Liver (tissue), 3 donors: ENCODE results near the gene PCED1B.

ENCODE experiments used
- EGR1 ChIP-seq, 2 donors: IDR thresholded peaks; 2 replicates each; pipeline ENCODE4 v1.6.1; 2016 to 2018; ENCODE audit warnings: antibody characterized with exemption in 2 of 2, low read depth in 2 of 2
- FOXA1 ChIP-seq: IDR thresholded peaks from 2 replicates; pipeline ENCODE4 v1.6.1; 2016; ENCODE audit warnings: antibody characterized with exemption
- FOXA2 ChIP-seq: IDR thresholded peaks from 2 replicates; pipeline ENCODE4 v1.6.1; 2016; ENCODE audit warnings: antibody characterized with exemption
- GABPA ChIP-seq, 2 donors: IDR thresholded peaks in 1 of 2; conservative IDR thresholded peaks in 1 of 2; 2 replicates each; pipeline ENCODE4 v1.6.1; 2016; ENCODE audit warnings: antibody characterized with exemption in 2 of 2, mild to moderate bottlenecking in 1 of 2, moderate library complexity in 1 of 2
- HNF4G ChIP-seq: IDR thresholded peaks from 2 replicates; pipeline ENCODE4 v1.6.1; 2016; ENCODE audit warnings: antibody characterized with exemption
- JUND ChIP-seq, 2 donors: IDR thresholded peaks; 2 replicates each; pipeline ENCODE4 v1.6.1; 2016; ENCODE audit warnings: antibody characterized with exemption in 2 of 2
- NR2F2 ChIP-seq: IDR thresholded peaks from 2 replicates; pipeline ENCODE4 v1.6.1; 2016; ENCODE audit warnings: antibody characterized with exemption
- RAD21 ChIP-seq, 2 donors: IDR thresholded peaks; 2 replicates each; pipeline ENCODE4 v1.6.1; 2016; ENCODE audit warnings: antibody characterized with exemption in 2 of 2, mild to moderate bottlenecking in 2 of 2
- SP1 ChIP-seq: IDR thresholded peaks from 2 replicates; pipeline ENCODE4 v1.6.1; 2018; ENCODE audit warnings: antibody characterized with exemption, mild to moderate bottlenecking
- YY1 ChIP-seq: IDR thresholded peaks from 2 replicates; pipeline ENCODE4 v1.6.1; 2016; ENCODE audit warnings: antibody characterized with exemption, mild to moderate bottlenecking
- ZBTB33 ChIP-seq: IDR thresholded peaks from 2 replicates; pipeline ENCODE4 v1.6.1; 2016; ENCODE audit warnings: antibody characterized with exemption
- TF ChIP-seq, protein P1 (sequence below): IDR thresholded peaks from 2 replicates; pipeline ENCODE4 v1.6.1; 2016; ENCODE audit warnings: antibody characterized with exemption, mild to moderate bottlenecking
- TF ChIP-seq, protein P2 (sequence below): fragments of 150-350 bp; IDR thresholded peaks from 2 replicates; pipeline ENCODE4 v1.5.1; 2017; ENCODE audit warnings: improper control_type of control experiment, low read depth, low read length; ENCODE audit not compliant: missing input control
- TF ChIP-seq, protein P3 (sequence below): IDR thresholded peaks from 2 replicates; pipeline ENCODE4 v1.6.1; 2016; ENCODE audit warnings: antibody characterized with exemption
- donor health status: healthy.
- donor health status: healthy.

DNA sequence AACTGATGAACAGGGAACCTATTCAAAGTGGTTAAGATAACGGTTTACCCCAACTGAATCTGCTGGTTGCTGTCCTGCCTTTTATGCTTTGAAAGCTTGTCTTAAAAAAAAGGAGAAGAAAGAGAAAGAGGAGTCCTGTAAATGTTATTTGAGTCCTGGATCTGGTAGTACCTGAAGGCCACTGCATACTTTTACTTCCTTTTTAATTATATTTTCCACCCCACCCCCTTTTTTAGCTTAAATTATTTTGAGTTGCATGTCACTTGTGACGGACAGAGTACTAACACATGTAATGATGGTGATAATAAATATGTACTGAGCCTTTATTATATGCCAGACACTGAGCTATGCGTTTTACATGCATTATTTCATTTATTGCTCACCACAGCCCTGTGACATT is 2.9 kb downstream of the PCED1B start:
- TF ChIP-seq EGR1 (IDR thresholded peaks at IDR 0.05; ENCODE audit: low read depth in 2 of 2): no peak
- TF ChIP-seq, protein P1, sequence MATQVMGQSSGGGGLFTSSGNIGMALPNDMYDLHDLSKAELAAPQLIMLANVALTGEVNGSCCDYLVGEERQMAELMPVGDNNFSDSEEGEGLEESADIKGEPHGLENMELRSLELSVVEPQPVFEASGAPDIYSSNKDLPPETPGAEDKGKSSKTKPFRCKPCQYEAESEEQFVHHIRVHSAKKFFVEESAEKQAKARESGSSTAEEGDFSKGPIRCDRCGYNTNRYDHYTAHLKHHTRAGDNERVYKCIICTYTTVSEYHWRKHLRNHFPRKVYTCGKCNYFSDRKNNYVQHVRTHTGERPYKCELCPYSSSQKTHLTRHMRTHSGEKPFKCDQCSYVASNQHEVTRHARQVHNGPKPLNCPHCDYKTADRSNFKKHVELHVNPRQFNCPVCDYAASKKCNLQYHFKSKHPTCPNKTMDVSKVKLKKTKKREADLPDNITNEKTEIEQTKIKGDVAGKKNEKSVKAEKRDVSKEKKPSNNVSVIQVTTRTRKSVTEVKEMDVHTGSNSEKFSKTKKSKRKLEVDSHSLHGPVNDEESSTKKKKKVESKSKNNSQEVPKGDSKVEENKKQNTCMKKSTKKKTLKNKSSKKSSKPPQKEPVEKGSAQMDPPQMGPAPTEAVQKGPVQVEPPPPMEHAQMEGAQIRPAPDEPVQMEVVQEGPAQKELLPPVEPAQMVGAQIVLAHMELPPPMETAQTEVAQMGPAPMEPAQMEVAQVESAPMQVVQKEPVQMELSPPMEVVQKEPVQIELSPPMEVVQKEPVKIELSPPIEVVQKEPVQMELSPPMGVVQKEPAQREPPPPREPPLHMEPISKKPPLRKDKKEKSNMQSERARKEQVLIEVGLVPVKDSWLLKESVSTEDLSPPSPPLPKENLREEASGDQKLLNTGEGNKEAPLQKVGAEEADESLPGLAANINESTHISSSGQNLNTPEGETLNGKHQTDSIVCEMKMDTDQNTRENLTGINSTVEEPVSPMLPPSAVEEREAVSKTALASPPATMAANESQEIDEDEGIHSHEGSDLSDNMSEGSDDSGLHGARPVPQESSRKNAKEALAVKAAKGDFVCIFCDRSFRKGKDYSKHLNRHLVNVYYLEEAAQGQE: no peak
- TF ChIP-seq, protein P2, sequence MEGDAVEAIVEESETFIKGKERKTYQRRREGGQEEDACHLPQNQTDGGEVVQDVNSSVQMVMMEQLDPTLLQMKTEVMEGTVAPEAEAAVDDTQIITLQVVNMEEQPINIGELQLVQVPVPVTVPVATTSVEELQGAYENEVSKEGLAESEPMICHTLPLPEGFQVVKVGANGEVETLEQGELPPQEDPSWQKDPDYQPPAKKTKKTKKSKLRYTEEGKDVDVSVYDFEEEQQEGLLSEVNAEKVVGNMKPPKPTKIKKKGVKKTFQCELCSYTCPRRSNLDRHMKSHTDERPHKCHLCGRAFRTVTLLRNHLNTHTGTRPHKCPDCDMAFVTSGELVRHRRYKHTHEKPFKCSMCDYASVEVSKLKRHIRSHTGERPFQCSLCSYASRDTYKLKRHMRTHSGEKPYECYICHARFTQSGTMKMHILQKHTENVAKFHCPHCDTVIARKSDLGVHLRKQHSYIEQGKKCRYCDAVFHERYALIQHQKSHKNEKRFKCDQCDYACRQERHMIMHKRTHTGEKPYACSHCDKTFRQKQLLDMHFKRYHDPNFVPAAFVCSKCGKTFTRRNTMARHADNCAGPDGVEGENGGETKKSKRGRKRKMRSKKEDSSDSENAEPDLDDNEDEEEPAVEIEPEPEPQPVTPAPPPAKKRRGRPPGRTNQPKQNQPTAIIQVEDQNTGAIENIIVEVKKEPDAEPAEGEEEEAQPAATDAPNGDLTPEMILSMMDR: no peak
- TF ChIP-seq FOXA1: no peak
- TF ChIP-seq RAD21 (IDR thresholded peaks at IDR 0.05): no peak
- TF ChIP-seq YY1: no peak
- TF ChIP-seq FOXA2: no peak
- no peak for TF ChIP-seq JUND (IDR thresholded peaks at IDR 0.05)
- TF ChIP-seq, protein P3, sequence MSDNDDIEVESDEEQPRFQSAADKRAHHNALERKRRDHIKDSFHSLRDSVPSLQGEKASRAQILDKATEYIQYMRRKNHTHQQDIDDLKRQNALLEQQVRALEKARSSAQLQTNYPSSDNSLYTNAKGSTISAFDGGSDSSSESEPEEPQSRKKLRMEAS: no peak
- no peak for TF ChIP-seq ZBTB33
- TF ChIP-seq GABPA (IDR thresholded peaks at IDR 0.05 in 1 of 2, conservative IDR thresholded peaks at IDR 0.05 in 1 of 2): no peak
- no peak for TF ChIP-seq NR2F2
- no peak for TF ChIP-seq HNF4G
- TF ChIP-seq SP1: no peak
